Measurements from ENCODE around the gene POFUT1. TPM values are rescaled to one million over a fixed set of nuclear protein-coding genes. Genes with fewer than 3 reads are reported as not detected.

The POFUT1 gene
- total RNA-seq, 1 donor from 2014 or later, result 46.3 TPM

DNA sequence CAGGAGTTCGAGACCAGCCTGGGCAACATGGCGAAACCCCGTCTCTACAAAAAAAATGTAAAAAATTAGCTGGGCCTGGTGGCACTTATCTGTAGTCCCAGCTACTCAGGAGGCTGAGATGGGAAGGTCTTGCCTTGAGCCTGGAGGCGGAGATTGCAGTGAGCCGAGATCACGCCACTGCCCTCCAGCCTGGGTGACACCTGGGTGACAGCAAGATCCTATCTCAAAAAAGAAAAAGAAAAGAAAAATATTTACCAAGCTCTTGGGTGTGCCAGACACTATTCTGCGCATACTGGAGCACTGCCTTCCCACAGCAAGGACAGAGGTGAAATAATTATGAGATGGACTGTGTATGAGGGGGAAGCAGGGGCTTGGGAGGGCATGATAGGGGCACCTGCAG lies 19.6 kb downstream of the POFUT1 start:
- peaks cover 31% of the 10 kb centered on the region for H3K36me3 Mint-ChIP-seq

GRCh38 chr20:32227744-32228688 lies 20.3 kb downstream of the POFUT1 start:
- Mint-ChIP-seq H3K36me3 (peaks cover 37% of the 10 kb centered on the region), H3K9me3 (no peaks in the 10 kb centered on the region), H3K4me1 (peaks cover 4% of the 10 kb centered on the region), H3K27ac (peak overlapping the region; percentile 54), H3K27me3 (ENCODE audit: low read depth) (no peaks in the 10 kb centered on the region), H3K4me3 (no peak overlapping the region)
- TF ChIP-seq CTCF (IDR thresholded peaks at IDR 0.05; ENCODE audit: unreplicated experiment), result no peak
- no peak for DNase-seq (ENCODE audit: low spot score in 2 of 2, unreplicated experiment in 2 of 2)

More for the DNA sequence above, 19.6 kb downstream of the POFUT1 start:
- peaks cover 4% of the 10 kb centered on the region for H3K4me1 Mint-ChIP-seq
- no peak for TF ChIP-seq CTCF (IDR thresholded peaks at IDR 0.05; ENCODE audit: unreplicated experiment)
- no peaks in the 10 kb centered on the region for H3K9me3 Mint-ChIP-seq
- DNase-seq (ENCODE audit: low spot score in 2 of 2, unreplicated experiment in 2 of 2), result no peak
- H3K27ac Mint-ChIP-seq, result peak overlapping the region; percentile 54
- H3K27me3 Mint-ChIP-seq (ENCODE audit: low read depth), result no peaks in the 10 kb centered on the region
- H3K4me3 Mint-ChIP-seq, result no peak overlapping the region

DNA sequence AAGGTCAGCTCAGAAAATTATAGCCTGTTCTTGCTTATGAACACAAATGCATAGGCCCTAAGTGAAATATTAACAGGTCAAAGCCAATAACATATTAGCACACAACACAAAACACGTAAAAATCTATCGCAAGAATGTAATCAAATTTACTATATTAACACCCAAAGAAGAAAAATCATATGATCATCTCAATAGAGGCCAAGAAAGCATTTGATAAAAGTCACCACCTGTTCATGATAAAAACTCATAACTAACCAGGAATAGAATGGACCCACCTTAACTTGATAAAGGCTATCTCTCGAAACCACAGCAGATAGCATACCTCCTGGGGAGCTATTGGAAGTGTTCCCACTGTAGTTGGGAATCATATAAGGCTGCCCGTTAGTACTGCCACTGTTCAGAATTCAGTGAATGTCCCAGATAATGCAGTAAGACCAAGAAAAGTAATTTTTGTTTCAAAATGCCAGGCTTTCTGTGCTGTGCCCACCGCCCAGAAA lies 21.6 kb downstream of the POFUT1 start:
- DNase-seq (ENCODE audit: low spot score in 2 of 2, unreplicated experiment in 2 of 2), result no peak
- Mint-ChIP-seq H3K27me3 (ENCODE audit: low read depth) (no peaks in the 10 kb centered on the region), H3K4me3 (no peak overlapping the region), H3K4me1 (peaks cover 4% of the 10 kb centered on the region), H3K27ac (no peak overlapping the region), H3K9me3 (no peaks in the 10 kb centered on the region), H3K36me3 (peaks cover 42% of the 10 kb centered on the region)
- no peak for TF ChIP-seq CTCF (IDR thresholded peaks at IDR 0.05; ENCODE audit: unreplicated experiment)

DNA sequence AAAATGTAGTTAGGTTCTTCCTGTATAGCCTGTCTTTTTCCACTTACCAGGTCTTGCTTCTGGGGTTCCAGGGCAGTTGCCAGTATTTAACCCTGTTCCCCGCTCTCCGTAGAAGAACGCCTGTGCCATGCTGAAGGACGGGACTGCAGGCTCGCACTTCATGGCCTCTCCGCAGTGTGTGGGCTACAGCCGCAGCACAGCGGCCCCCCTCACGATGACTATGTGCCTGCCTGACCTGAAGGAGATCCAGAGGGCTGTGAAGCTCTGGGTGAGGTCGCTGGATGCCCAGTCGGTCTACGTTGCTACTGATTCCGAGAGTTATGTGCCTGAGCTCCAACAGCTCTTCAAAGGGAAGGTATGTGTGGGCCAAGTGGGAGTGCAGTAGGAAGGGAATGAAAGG lies 23.0 kb downstream of the POFUT1 start:
- H3K9me3 Mint-ChIP-seq, result no peaks in the 10 kb centered on the region
- peaks cover 7% of the 10 kb centered on the region for H3K4me1 Mint-ChIP-seq
- no peak for DNase-seq (ENCODE audit: low spot score in 2 of 2, unreplicated experiment in 2 of 2)
- no peak overlapping the region for H3K27ac Mint-ChIP-seq
- no peaks in the 10 kb centered on the region for H3K27me3 Mint-ChIP-seq (ENCODE audit: low read depth)
- no peak for TF ChIP-seq CTCF (IDR thresholded peaks at IDR 0.05; ENCODE audit: unreplicated experiment)
- H3K36me3 Mint-ChIP-seq, result peaks cover 50% of the 10 kb centered on the region
- no peak overlapping the region for H3K4me3 Mint-ChIP-seq

DNA sequence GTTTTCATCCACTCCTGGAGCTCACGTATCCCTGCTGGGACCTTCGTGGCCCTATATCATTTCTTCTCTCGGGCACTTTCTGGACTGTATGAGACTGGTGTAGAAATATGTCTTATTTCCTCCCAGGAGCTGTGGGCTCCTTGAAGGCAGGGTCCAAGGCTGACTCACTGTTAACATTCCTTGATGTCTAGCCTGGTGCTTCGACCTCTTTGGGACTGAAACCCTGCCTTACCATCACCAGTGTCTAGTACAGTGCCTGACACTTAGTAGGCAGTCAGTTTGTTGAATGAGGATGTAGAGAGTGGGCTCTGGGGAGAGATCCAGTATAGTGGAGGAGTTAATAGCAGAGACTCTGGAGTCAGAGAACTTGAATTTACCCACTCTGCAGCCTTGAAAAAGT lies 23.6 kb downstream of the POFUT1 start:
- peaks cover 51% of the 10 kb centered on the region for H3K36me3 Mint-ChIP-seq
- no peaks in the 10 kb centered on the region for H3K9me3 Mint-ChIP-seq
- H3K27me3 Mint-ChIP-seq (ENCODE audit: low read depth), result no peaks in the 10 kb centered on the region
- no peak for TF ChIP-seq CTCF (IDR thresholded peaks at IDR 0.05; ENCODE audit: unreplicated experiment)
- peaks cover 8% of the 10 kb centered on the region for H3K4me1 Mint-ChIP-seq
- no peak for DNase-seq (ENCODE audit: low spot score in 2 of 2, unreplicated experiment in 2 of 2)
- H3K27ac Mint-ChIP-seq, result no peak overlapping the region
- no peak overlapping the region for H3K4me3 Mint-ChIP-seq

Measured in mesothelial cell of epicardium (in vitro differentiated cells).